ENCODE data around the gene TPT1. TPM values are rescaled to one million over a fixed set of nuclear protein-coding genes. Genes with fewer than 3 reads are reported as not detected.
A peak's percentile ranks its signal among the peaks of the same experiment; 100 is the strongest.

Gene TPT1
- total RNA-seq, 1 donor from 2014 or later, result 1,515 TPM

GRCh38 chr13:45327253-45327955 is 13.6 kb downstream of the TPT1 start:
- Mint-ChIP-seq H3K27me3 (ENCODE audit: unreplicated experiment) (peaks cover 5% of the 10 kb centered on the region), H3K36me3 (ENCODE audit: unreplicated experiment) (no peaks in the 10 kb centered on the region), H3K27ac (ENCODE audit: unreplicated experiment) (no peak overlapping the region), H3K4me3 (ENCODE audit: unreplicated experiment) (no peak overlapping the region), H3K9me3 (ENCODE audit: unreplicated experiment) (peaks cover 1% of the 10 kb centered on the region), H3K4me1 (ENCODE audit: low read depth, unreplicated experiment) (peaks cover 18% of the 10 kb centered on the region)
- TF ChIP-seq, protein P1, sequence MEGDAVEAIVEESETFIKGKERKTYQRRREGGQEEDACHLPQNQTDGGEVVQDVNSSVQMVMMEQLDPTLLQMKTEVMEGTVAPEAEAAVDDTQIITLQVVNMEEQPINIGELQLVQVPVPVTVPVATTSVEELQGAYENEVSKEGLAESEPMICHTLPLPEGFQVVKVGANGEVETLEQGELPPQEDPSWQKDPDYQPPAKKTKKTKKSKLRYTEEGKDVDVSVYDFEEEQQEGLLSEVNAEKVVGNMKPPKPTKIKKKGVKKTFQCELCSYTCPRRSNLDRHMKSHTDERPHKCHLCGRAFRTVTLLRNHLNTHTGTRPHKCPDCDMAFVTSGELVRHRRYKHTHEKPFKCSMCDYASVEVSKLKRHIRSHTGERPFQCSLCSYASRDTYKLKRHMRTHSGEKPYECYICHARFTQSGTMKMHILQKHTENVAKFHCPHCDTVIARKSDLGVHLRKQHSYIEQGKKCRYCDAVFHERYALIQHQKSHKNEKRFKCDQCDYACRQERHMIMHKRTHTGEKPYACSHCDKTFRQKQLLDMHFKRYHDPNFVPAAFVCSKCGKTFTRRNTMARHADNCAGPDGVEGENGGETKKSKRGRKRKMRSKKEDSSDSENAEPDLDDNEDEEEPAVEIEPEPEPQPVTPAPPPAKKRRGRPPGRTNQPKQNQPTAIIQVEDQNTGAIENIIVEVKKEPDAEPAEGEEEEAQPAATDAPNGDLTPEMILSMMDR (IDR thresholded peaks at IDR 0.05; ENCODE audit: partially characterized antibody, unreplicated experiment), result no peak
- DNase-seq, result no peak

DNA sequence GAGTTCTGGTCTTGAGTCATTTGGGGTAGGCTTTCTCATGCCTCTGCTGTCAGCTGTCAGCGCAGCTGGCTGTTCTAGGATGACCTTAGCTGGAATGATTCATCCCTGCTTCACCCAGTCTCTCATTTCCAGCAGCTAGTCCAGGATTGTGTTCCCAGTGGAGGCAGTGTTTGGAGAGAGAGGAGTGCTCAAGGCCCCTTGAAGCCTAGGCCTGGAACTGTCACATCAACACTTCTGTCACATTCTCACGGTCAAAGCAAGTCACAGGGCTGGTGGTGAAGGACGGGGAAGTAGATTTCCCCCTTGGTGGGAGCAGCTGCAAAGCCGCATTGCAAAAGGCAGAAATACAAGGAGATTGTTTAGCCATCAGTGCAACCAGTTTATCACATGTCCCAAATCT is 15.2 kb downstream of the TPT1 start:
- no peak overlapping the region for H3K4me3 Mint-ChIP-seq (ENCODE audit: unreplicated experiment)
- H3K36me3 Mint-ChIP-seq (ENCODE audit: unreplicated experiment), result no peaks in the 10 kb centered on the region
- H3K4me1 Mint-ChIP-seq (ENCODE audit: low read depth, unreplicated experiment), result peaks cover 9% of the 10 kb centered on the region
- H3K27me3 Mint-ChIP-seq (ENCODE audit: unreplicated experiment), result peaks cover 3% of the 10 kb centered on the region
- H3K9me3 Mint-ChIP-seq (ENCODE audit: unreplicated experiment), result peaks cover 1% of the 10 kb centered on the region
- peak; percentile 27 for DNase-seq
- TF ChIP-seq, protein P1 (IDR thresholded peaks at IDR 0.05; ENCODE audit: partially characterized antibody, unreplicated experiment), result no peak
- peak overlapping the region; percentile 90 for H3K27ac Mint-ChIP-seq (ENCODE audit: unreplicated experiment)

DNA sequence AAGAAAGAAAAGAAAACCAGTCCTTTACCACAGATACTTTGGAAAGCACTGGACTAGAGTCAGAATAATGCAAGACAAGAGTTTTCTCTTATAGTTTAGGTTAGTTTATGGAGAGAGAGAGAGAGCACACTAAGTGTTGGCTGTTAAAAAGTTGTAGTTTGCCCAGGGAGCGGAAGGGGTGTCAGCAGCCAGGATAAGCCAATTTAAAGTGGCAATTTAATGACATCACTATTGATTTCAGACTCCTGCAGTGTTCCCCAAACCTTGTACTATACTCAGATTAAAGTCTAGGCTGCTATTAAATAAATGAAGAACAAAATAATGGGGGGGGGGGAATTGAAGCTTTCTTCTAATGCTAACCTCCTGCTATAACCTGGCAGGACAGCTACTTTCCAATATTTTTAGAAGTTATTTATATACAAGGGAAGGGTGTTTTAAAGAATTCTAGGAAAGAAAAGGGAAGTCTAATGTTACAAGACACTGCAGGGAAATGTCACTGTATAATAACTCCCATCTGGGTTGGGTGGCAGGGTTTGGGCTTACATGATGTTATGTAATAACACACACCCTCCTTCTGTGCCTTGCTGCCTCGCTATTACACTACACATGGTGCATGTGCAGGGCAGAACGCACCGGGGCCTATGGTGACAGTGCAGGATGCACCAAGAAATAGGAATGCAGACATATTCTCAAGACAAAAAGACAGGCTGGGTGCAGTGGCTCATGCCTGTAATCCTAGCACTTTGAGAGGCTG is 19.9 kb downstream of the TPT1 start:
- Mint-ChIP-seq H3K27ac (ENCODE audit: unreplicated experiment) (no peak overlapping the region), H3K4me1 (ENCODE audit: low read depth, unreplicated experiment) (peaks cover 9% of the 10 kb centered on the region)

GRCh38 chr13:45316996-45317395 is 24.0 kb downstream of the TPT1 start:
- no peak overlapping the region for H3K27ac Mint-ChIP-seq (ENCODE audit: unreplicated experiment)
- no peak overlapping the region for H3K4me3 Mint-ChIP-seq (ENCODE audit: unreplicated experiment)
- no peaks in the 10 kb centered on the region for H3K36me3 Mint-ChIP-seq (ENCODE audit: unreplicated experiment)
- H3K27me3 Mint-ChIP-seq (ENCODE audit: unreplicated experiment), result peaks cover 4% of the 10 kb centered on the region
- H3K9me3 Mint-ChIP-seq (ENCODE audit: unreplicated experiment), result no peaks in the 10 kb centered on the region
- no peaks in the 10 kb centered on the region for H3K4me1 Mint-ChIP-seq (ENCODE audit: low read depth, unreplicated experiment)
- TF ChIP-seq, protein P1 (IDR thresholded peaks at IDR 0.05; ENCODE audit: partially characterized antibody, unreplicated experiment), result no peak
- no peak for DNase-seq

More for the DNA sequence above, 19.9 kb downstream of the TPT1 start:
- TF ChIP-seq, protein P1 (IDR thresholded peaks at IDR 0.05; ENCODE audit: partially characterized antibody, unreplicated experiment), result no peak
- DNase-seq, result no peak
- peaks cover 6% of the 10 kb centered on the region for H3K27me3 Mint-ChIP-seq (ENCODE audit: unreplicated experiment)
- no peaks in the 10 kb centered on the region for H3K9me3 Mint-ChIP-seq (ENCODE audit: unreplicated experiment)
- no peaks in the 10 kb centered on the region for H3K36me3 Mint-ChIP-seq (ENCODE audit: unreplicated experiment)
- H3K4me3 Mint-ChIP-seq (ENCODE audit: unreplicated experiment), result no peak overlapping the region

GRCh38 chr13:45316338-45316737 is 24.6 kb downstream of the TPT1 start:
- Mint-ChIP-seq H3K27ac (ENCODE audit: unreplicated experiment) (no peak overlapping the region), H3K4me3 (ENCODE audit: unreplicated experiment) (no peak overlapping the region), H3K27me3 (ENCODE audit: unreplicated experiment) (peaks cover 5% of the 10 kb centered on the region), H3K4me1 (ENCODE audit: low read depth, unreplicated experiment) (no peaks in the 10 kb centered on the region), H3K36me3 (ENCODE audit: unreplicated experiment) (no peaks in the 10 kb centered on the region), H3K9me3 (ENCODE audit: unreplicated experiment) (no peaks in the 10 kb centered on the region)
- TF ChIP-seq, protein P1 (IDR thresholded peaks at IDR 0.05; ENCODE audit: partially characterized antibody, unreplicated experiment), result no peak
- no peak for DNase-seq
